ENCODE measurements around the gene ERC2. TPM values are rescaled to one million over a fixed set of nuclear protein-coding genes. Genes with fewer than 3 reads are reported as not detected.

The ERC2 gene
- total RNA-seq, 4 donors from 2014 or later = 0.81 to 2.9 (median 1.6) TPM

DNA sequence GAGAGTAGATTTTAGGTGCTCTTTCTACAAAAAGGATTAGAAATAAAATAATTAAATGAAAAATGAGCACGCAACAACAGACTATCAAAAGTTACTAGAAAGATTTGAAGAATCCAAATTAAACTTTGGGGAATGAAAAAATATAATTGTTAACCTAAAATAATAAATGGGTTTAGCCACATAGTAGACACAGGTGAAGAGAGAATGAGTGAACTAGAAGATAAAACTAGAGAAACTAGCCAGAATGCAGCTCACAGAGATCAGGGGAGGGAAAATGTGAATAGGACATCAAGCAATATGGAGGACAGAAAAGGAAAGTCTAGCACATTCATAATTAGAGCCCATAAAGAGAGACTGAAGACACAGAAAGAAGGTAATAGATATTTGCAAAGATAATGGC lies 670.5 kb downstream of the ERC2 start:
- Histone ChIP-seq H3K4me1 (no peaks in the 10 kb centered on the region), H3K36me3 (no peaks in the 10 kb centered on the region), H3K9me3 (no peaks in the 10 kb centered on the region), H3K4me3 (no peak overlapping the region), H3K27ac (no peak overlapping the region), H3K27me3 (no peaks in the 10 kb centered on the region)
- TF ChIP-seq EP300 (IDR thresholded peaks at IDR 0.05) (no peak), POLR2A (IDR thresholded peaks at IDR 0.05) (no peak), POLR2AphosphoS5 (IDR thresholded peaks at IDR 0.05) (no peak)
- TF ChIP-seq, protein P1, sequence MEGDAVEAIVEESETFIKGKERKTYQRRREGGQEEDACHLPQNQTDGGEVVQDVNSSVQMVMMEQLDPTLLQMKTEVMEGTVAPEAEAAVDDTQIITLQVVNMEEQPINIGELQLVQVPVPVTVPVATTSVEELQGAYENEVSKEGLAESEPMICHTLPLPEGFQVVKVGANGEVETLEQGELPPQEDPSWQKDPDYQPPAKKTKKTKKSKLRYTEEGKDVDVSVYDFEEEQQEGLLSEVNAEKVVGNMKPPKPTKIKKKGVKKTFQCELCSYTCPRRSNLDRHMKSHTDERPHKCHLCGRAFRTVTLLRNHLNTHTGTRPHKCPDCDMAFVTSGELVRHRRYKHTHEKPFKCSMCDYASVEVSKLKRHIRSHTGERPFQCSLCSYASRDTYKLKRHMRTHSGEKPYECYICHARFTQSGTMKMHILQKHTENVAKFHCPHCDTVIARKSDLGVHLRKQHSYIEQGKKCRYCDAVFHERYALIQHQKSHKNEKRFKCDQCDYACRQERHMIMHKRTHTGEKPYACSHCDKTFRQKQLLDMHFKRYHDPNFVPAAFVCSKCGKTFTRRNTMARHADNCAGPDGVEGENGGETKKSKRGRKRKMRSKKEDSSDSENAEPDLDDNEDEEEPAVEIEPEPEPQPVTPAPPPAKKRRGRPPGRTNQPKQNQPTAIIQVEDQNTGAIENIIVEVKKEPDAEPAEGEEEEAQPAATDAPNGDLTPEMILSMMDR (IDR thresholded peaks at IDR 0.05) = no peak
- 100% methylated on average over 1 of the region's 1 CpG for WGBS, 2 donors (ENCODE audit: low coverage in 1 of 2)
- no peak for ATAC-seq

DNA sequence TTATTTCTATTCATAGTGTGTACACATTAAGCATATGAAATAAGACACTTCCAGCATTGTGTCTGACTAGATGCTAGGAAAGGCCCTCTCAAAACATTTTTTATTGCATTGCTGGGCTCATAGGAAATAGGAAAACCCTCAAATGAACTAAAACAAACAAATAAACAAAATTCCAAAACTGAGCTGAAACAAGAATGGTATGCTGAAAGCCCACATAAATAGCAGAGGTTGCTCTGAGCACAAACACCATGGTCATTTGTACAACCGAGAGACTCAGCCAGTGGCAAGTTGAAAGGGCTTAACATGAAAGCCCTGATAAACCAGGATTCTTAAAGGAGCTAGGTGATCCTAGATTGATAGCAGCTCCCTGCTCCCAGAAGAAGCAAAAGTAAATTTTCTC lies 671.2 kb downstream of the ERC2 start:
- Histone ChIP-seq H3K4me1 (no peaks in the 10 kb centered on the region), H3K4me3 (no peak overlapping the region), H3K27me3 (no peaks in the 10 kb centered on the region), H3K27ac (no peak overlapping the region), H3K9me3 (no peaks in the 10 kb centered on the region), H3K36me3 (no peaks in the 10 kb centered on the region)
- WGBS, 2 donors (ENCODE audit: low coverage in 1 of 2) = 71 to 83% methylated on average over 1 of the region's 1 CpG
- TF ChIP-seq POLR2A (IDR thresholded peaks at IDR 0.05) = no peak
- TF ChIP-seq, protein P1 (IDR thresholded peaks at IDR 0.05) = no peak
- no peak for TF ChIP-seq POLR2AphosphoS5 (IDR thresholded peaks at IDR 0.05)
- TF ChIP-seq EP300 (IDR thresholded peaks at IDR 0.05) = no peak
- ATAC-seq = no peak

DNA sequence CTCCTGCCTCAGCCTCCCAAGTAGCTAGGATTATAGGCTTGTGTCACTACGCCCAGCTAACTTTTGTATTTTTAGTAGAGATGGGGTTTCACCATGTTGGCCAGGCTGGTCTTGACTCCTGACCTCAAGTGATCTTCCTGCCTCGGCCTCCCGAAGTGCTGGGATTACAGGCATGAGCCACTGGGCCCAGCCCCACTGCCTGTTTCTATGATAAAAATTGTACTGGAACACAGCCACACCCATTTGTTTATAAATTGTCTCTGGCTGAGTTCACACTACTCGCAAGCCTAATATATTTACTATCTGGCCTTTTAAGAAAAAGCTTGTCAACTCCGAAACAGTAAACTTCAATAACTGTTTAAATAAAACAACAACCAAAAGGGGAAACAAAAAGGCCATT lies 671.7 kb downstream of the ERC2 start:
- H3K27me3 ChIP-seq = no peaks in the 10 kb centered on the region
- no peak overlapping the region for H3K4me3 ChIP-seq
- no peaks in the 10 kb centered on the region for H3K9me3 ChIP-seq
- no peaks in the 10 kb centered on the region for H3K4me1 ChIP-seq
- 29 to 33% methylated on average over 2 to 5 of the region's 5 CpGs for WGBS, 2 donors (ENCODE audit: low coverage in 1 of 2)
- H3K36me3 ChIP-seq = no peaks in the 10 kb centered on the region
- no peak for ATAC-seq
- TF ChIP-seq POLR2AphosphoS5 (IDR thresholded peaks at IDR 0.05) = no peak
- TF ChIP-seq POLR2A (IDR thresholded peaks at IDR 0.05) = no peak
- no peak for TF ChIP-seq EP300 (IDR thresholded peaks at IDR 0.05)
- TF ChIP-seq, protein P1 (IDR thresholded peaks at IDR 0.05) = no peak
- H3K27ac ChIP-seq = no peak overlapping the region

DNA sequence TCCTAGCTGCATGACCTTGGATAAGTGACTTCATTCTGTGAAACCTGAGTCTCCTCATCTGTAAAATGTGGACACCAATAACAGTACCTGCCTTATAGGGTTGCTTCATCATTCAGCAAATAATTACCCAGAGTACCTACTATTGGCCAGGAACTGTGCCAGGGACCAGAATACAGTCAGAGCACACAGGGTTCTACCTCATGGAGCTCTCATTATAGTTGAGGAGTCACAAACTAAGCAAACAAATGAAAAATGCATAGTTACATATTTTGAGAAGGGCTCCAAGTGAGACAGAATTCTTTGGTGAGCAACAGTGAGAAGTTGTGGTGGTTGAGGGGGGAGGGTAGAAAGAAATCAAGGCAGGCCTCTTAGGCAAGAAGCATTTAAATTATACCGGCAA lies 672.5 kb downstream of the ERC2 start:
- TF ChIP-seq, protein P1 (IDR thresholded peaks at IDR 0.05) = no peak
- TF ChIP-seq POLR2A (IDR thresholded peaks at IDR 0.05) = no peak
- TF ChIP-seq POLR2AphosphoS5 (IDR thresholded peaks at IDR 0.05) = no peak
- no peak for TF ChIP-seq EP300 (IDR thresholded peaks at IDR 0.05)
- Histone ChIP-seq H3K27me3 (no peaks in the 10 kb centered on the region), H3K9me3 (no peaks in the 10 kb centered on the region), H3K4me3 (no peak overlapping the region), H3K27ac (no peak overlapping the region), H3K4me1 (no peaks in the 10 kb centered on the region), H3K36me3 (no peaks in the 10 kb centered on the region)
- WGBS, 2 donors (ENCODE audit: low coverage in 1 of 2) = 92% methylated on average over 1 of the region's 1 CpG; no CpG with 5 or more reads in 1 of the 2 donors
- no peak for ATAC-seq

DNA sequence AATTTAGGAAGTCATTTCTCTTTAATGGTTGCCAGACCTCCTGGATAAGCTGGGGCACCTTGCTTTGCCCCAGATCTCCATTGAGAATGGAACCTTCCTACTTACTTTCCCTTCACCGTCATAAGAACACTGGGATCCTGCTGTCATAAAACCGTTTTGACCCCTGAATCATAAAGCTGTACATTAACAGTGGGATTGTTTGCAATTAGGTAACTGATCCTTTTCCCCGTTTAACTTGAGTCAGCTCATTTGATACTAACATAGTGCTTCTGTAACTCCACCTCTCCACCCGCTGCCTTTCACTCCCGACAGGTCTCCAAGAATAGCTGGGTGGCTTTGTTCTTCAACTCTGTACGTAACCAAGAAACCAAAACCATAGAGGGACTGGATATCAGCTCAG lies 673.0 kb downstream of the ERC2 start:
- Histone ChIP-seq H3K4me3 (no peak overlapping the region), H3K9me3 (no peaks in the 10 kb centered on the region), H3K27ac (no peak overlapping the region), H3K36me3 (no peaks in the 10 kb centered on the region), H3K27me3 (no peaks in the 10 kb centered on the region), H3K4me1 (no peaks in the 10 kb centered on the region)
- no peak for TF ChIP-seq POLR2AphosphoS5 (IDR thresholded peaks at IDR 0.05)
- TF ChIP-seq, protein P1 (IDR thresholded peaks at IDR 0.05) = no peak
- TF ChIP-seq EP300 (IDR thresholded peaks at IDR 0.05) = no peak
- no peak for TF ChIP-seq POLR2A (IDR thresholded peaks at IDR 0.05)
- 88% methylated on average over 5 to 6 of the region's 6 CpGs for WGBS, 2 donors (ENCODE audit: low coverage in 1 of 2)
- ATAC-seq = no peak
